ENCODE measurements around the gene WAS. TPM values are rescaled to one million over a fixed set of nuclear protein-coding genes. Genes with fewer than 3 reads are reported as not detected.
A peak's percentile ranks its signal among the peaks of the same experiment; 100 is the strongest.
"Not testable (repeated sequence)": the region's sequence is repeated elsewhere in the genome, so short reads cannot be mapped to it uniquely, and the experiment has no call there.

WAS gene
- total RNA-seq, 1 experiment from 2014 or later = 0.90 TPM

DNA sequence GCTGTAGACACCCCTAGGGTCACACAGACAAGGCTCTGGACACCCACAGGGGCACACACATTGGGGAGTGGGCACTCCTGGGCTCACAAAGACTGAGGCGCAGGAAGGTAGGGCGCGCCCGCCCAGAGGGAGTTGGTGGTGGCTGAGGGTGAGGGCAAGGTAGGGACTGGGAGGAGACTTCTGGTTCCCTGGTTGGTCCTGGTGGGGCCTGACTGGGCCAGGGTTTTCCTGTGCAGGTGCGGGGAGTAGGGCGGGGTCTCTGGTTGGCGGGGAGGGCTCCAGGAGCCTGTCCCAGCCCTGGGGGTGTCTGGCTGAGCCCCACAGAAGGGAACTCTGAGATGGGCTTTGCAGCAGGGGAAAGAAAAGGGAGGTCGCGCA is 6.7 kb upstream of the WAS start:
- intact Hi-C loops (cut with micrococcal nuclease; ENCODE audit: unreplicated experiment) = no loop called here
- no peaks in the 10 kb centered on the region for H3K4me1 ChIP-seq (ENCODE audit: insufficient read depth, low read length, poor library complexity, severe bottlenecking)
- H3K36me3 ChIP-seq (ENCODE audit: insufficient read depth, low read length, poor library complexity, severe bottlenecking) = no peaks in the 10 kb centered on the region
- H3K9me3 ChIP-seq (ENCODE audit: low read depth, low read length, poor library complexity, severe bottlenecking) = no peaks in the 10 kb centered on the region
- peak overlapping the region; percentile 65 for H3K4me3 ChIP-seq (ENCODE audit: low read depth, low read length, poor library complexity, severe bottlenecking)
- no peak for TF ChIP-seq EZH2 (IDR thresholded peaks at IDR 0.05; ENCODE audit: borderline replicate concordance, low read depth, low read length, poor library complexity, severe bottlenecking)
- TF ChIP-seq, protein P1, sequence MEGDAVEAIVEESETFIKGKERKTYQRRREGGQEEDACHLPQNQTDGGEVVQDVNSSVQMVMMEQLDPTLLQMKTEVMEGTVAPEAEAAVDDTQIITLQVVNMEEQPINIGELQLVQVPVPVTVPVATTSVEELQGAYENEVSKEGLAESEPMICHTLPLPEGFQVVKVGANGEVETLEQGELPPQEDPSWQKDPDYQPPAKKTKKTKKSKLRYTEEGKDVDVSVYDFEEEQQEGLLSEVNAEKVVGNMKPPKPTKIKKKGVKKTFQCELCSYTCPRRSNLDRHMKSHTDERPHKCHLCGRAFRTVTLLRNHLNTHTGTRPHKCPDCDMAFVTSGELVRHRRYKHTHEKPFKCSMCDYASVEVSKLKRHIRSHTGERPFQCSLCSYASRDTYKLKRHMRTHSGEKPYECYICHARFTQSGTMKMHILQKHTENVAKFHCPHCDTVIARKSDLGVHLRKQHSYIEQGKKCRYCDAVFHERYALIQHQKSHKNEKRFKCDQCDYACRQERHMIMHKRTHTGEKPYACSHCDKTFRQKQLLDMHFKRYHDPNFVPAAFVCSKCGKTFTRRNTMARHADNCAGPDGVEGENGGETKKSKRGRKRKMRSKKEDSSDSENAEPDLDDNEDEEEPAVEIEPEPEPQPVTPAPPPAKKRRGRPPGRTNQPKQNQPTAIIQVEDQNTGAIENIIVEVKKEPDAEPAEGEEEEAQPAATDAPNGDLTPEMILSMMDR (conservative IDR thresholded peaks at IDR 0.05; ENCODE audit: low read depth, low read length) = no peak
- H3K27ac ChIP-seq (ENCODE audit: low read depth, low read length, poor library complexity, severe bottlenecking) = peak overlapping the region; percentile 70
- CTCF ChIA-PET = interaction anchor here (1.0 kb wide), 1 partner anchor 45 kb away, joined by 4 read pairs; no protein-coding TSS in a partner anchor
- DNase-seq (ENCODE audit: low spot score) = no peak
- H3K27me3 ChIP-seq (replicated peaks; ENCODE audit: insufficient read depth, low read depth, low read length, poor library complexity) = no peaks in the 10 kb centered on the region
- BruUV-seq (replicated peaks) = no TSS peak
- POLR2A ChIA-PET (ENCODE audit: low non-redundant PET) = interaction anchor here (0.6 kb wide), 1 partner anchor 103 kb away, joined by 4 read pairs; no protein-coding TSS in a partner anchor

DNA sequence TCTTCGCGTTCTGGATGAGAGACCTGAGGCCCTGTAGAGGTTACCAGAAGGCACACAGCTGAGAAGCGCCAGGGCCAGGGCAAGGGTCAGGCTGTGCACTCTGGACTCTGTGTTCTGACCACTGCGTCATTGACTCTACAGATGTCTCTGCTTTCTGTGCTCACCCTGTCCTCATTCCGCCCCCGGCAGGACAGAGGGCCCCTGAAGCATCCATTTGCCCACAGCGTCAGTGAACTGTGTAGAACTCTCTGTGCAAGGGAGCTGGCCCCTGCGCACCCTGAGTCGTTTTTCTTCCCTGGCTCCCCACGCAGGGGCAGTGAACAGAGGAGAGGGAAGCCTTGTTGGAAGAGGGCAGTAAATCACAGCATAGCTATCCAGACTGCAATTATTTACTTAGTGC is 6.1 kb upstream of the WAS start:
- intact Hi-C loops (cut with micrococcal nuclease; ENCODE audit: unreplicated experiment) = no loop called here
- DNase-seq (ENCODE audit: low spot score) = no peak
- H3K27ac ChIP-seq (ENCODE audit: low read depth, low read length, poor library complexity, severe bottlenecking) = no peak overlapping the region
- CTCF ChIA-PET = no interaction called here
- TF ChIP-seq, protein P1 (conservative IDR thresholded peaks at IDR 0.05; ENCODE audit: low read depth, low read length) = no peak
- no peak for TF ChIP-seq EZH2 (IDR thresholded peaks at IDR 0.05; ENCODE audit: borderline replicate concordance, low read depth, low read length, poor library complexity, severe bottlenecking)
- no peaks in the 10 kb centered on the region for H3K36me3 ChIP-seq (ENCODE audit: insufficient read depth, low read length, poor library complexity, severe bottlenecking)
- BruUV-seq (replicated peaks) = no TSS peak
- H3K9me3 ChIP-seq (ENCODE audit: low read depth, low read length, poor library complexity, severe bottlenecking) = no peaks in the 10 kb centered on the region
- H3K4me1 ChIP-seq (ENCODE audit: insufficient read depth, low read length, poor library complexity, severe bottlenecking) = no peaks in the 10 kb centered on the region
- no peak overlapping the region for H3K4me3 ChIP-seq (ENCODE audit: low read depth, low read length, poor library complexity, severe bottlenecking)
- POLR2A ChIA-PET (ENCODE audit: low non-redundant PET) = no interaction called here
- no peaks in the 10 kb centered on the region for H3K27me3 ChIP-seq (replicated peaks; ENCODE audit: insufficient read depth, low read depth, low read length, poor library complexity)

DNA sequence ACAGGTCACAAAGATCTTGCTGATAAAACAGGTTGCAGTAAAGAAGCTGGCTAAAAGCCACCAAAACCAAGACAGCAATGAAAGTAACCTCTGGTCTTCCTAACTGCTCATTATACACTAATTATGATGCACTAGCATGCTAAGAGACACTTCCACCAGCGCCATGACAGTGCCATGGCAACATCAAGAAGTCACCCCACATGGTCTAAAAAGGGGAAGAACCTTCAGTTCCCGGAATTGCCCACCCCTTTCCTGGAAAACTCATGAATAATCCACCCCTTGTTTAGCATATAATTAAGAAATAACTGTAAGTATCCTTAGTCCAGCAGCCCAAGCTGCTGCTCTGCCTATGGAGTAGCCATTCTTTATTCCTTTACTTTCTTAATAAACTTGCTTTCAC is 3.1 kb upstream of the WAS start:
- DNase-seq (ENCODE audit: low spot score); intact Hi-C loops (cut with micrococcal nuclease; ENCODE audit: unreplicated experiment); H3K36me3 ChIP-seq (ENCODE audit: insufficient read depth, low read length, poor library complexity, severe bottlenecking); H3K4me1 ChIP-seq (ENCODE audit: insufficient read depth, low read length, poor library complexity, severe bottlenecking); H3K4me3 ChIP-seq (ENCODE audit: low read depth, low read length, poor library complexity, severe bottlenecking); BruUV-seq (replicated peaks); POLR2A ChIA-PET (ENCODE audit: low non-redundant PET); H3K9me3 ChIP-seq (ENCODE audit: low read depth, low read length, poor library complexity, severe bottlenecking); H3K27ac ChIP-seq (ENCODE audit: low read depth, low read length, poor library complexity, severe bottlenecking); H3K27me3 ChIP-seq (replicated peaks; ENCODE audit: insufficient read depth, low read depth, low read length, poor library complexity); CTCF ChIA-PET: not testable (repeated sequence)

DNA sequence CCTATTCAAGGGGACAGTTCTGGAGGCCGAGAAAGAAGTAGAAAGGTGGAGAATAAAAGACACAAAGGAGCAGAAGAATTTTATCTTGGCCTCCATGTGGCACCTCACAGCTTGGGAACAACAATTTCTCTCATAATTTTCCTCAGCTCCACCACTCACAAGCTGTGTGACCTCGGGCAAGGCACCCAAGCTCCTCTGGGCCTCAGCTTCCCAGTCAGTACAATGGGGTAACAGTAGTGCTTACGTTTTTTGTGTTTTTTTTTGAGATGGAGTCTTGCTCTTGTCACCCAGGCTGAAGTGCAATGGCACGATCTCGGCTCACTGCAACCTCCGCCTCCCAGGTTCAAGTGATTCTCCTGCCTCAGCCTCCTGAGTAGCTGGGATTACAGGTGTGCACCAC is 2.7 kb upstream of the WAS start:
- H3K27ac ChIP-seq (ENCODE audit: low read depth, low read length, poor library complexity, severe bottlenecking); H3K4me3 ChIP-seq (ENCODE audit: low read depth, low read length, poor library complexity, severe bottlenecking); DNase-seq (ENCODE audit: low spot score); H3K27me3 ChIP-seq (replicated peaks; ENCODE audit: insufficient read depth, low read depth, low read length, poor library complexity); H3K36me3 ChIP-seq (ENCODE audit: insufficient read depth, low read length, poor library complexity, severe bottlenecking); intact Hi-C loops (cut with micrococcal nuclease; ENCODE audit: unreplicated experiment); H3K9me3 ChIP-seq (ENCODE audit: low read depth, low read length, poor library complexity, severe bottlenecking); H3K4me1 ChIP-seq (ENCODE audit: insufficient read depth, low read length, poor library complexity, severe bottlenecking); BruUV-seq (replicated peaks); POLR2A ChIA-PET (ENCODE audit: low non-redundant PET): not testable (repeated sequence)
- CTCF ChIA-PET = interaction anchor here (0.7 kb wide), 1 partner anchor 1899 kb away, joined by 3 read pairs; no protein-coding TSS in a partner anchor
